IMR-90 (cell line): ENCODE results near the gene GYPE. TPM values are rescaled to one million over a fixed set of nuclear protein-coding genes. Genes with fewer than 3 reads are reported as not detected.

Experiments used
- ATAC-seq: fragments of 200-7000 bp; cut with Tn5 transposase; 2 replicates; pipeline ENCODE4 v1.9.1; 2020; ENCODE audit warnings: low read depth, mild to moderate bottlenecking, moderate library complexity
- BruUV-seq: library from RNA; stranded (reverse); fragments of 400-500 nt; replicated peaks from 2 replicates; lab custom pipeline; 2021; lab: Mats Ljungman, UMichigan
- CTCF ChIA-PET: fragments of 300-600 bp; formaldehyde crosslinking; extraction: SDS; loops from one replicate; lab custom pipeline; 2021; ENCODE audit warnings: antibody characterized with exemption; lab: Yijun Ruan, JAX
- POLR2A ChIA-PET: fragments of 300-600 bp; sonication (Branson Sonifier 250); formaldehyde crosslinking; loops from one replicate; lab custom pipeline; 2022; ENCODE audit warnings: antibody characterized with exemption; ENCODE audit not compliant: unreplicated experiment; lab: Charles Lee
- DNase-seq: peaks from one replicate; pipeline ENCODE4 v3.0.0; 2013
- H2AFZ ChIP-seq: replicated peaks from 2 replicates; pipeline ENCODE3; 2013; ENCODE audit warnings: low read length, mild to moderate bottlenecking; ENCODE audit not compliant: poor library complexity
- H2AK5ac ChIP-seq: 2 replicates; pipeline ENCODE4 v1.6.1; 2013; ENCODE audit warnings: low read depth, low read length, inconsistent platforms
- H2AK9ac ChIP-seq: replicated peaks from 2 replicates; pipeline ENCODE3; 2013; ENCODE audit warnings: mild to moderate bottlenecking, low read depth, low read length, moderate library complexity; ENCODE audit not compliant: poor library complexity
- H2BK120ac ChIP-seq: 2 replicates; pipeline ENCODE4 v1.6.1; 2013; ENCODE audit warnings: low read depth, low read length, inconsistent platforms
- H2BK15ac ChIP-seq: 3 replicates; pipeline ENCODE4 v1.6.1; 2013; ENCODE audit warnings: low read depth, low read length, inconsistent platforms
- H2BK20ac ChIP-seq: 2 replicates; pipeline ENCODE4 v1.6.1; 2013; ENCODE audit warnings: low read depth, mild to moderate bottlenecking, inconsistent platforms, low read length, moderate library complexity
- H2BK5ac ChIP-seq: 2 replicates; pipeline ENCODE4 v1.6.1; 2013; ENCODE audit warnings: mild to moderate bottlenecking, low read depth, low read length, inconsistent platforms; ENCODE audit not compliant: poor library complexity, severe bottlenecking
- H3K14ac ChIP-seq: replicated peaks from 2 replicates; pipeline ENCODE4 v1.6.1; 2013; ENCODE audit warnings: low read depth, low read length, inconsistent platforms
- H3K18ac ChIP-seq: 2 replicates; pipeline ENCODE4 v1.6.1; 2013; ENCODE audit warnings: low read depth, low read length, control low read depth
- H3K23ac ChIP-seq: 2 replicates; pipeline ENCODE4 v1.6.1; 2013; ENCODE audit warnings: low read depth, low read length, inconsistent platforms
- H3K27ac ChIP-seq: 2 replicates; pipeline ENCODE4 v1.5.1; 2013; ENCODE audit warnings: mild to moderate bottlenecking, control low read depth, low read length; ENCODE audit not compliant: insufficient read depth
- H3K27me3 ChIP-seq: 2 replicates; pipeline ENCODE4 v1.6.1; 2013; ENCODE audit warnings: low read length; ENCODE audit not compliant: control insufficient read depth, insufficient read depth
- H3K36me3 ChIP-seq: 2 replicates; pipeline ENCODE4 v1.6.1; 2013; ENCODE audit warnings: low read length, mixed read lengths; ENCODE audit not compliant: control insufficient read depth, insufficient read depth
- H3K4ac ChIP-seq: 2 replicates; pipeline ENCODE4 v1.6.1; 2013; ENCODE audit warnings: low read depth, low read length, inconsistent platforms
- H3K4me1 ChIP-seq: 2 replicates; pipeline ENCODE4 v1.6.1; 2013; ENCODE audit warnings: low read length, mixed read lengths; ENCODE audit not compliant: control insufficient read depth, insufficient read depth
- H3K4me2 ChIP-seq: 2 replicates; pipeline ENCODE4 v1.6.1; 2013; ENCODE audit warnings: low read depth, mild to moderate bottlenecking, control low read depth, low read length, moderate library complexity
- H3K4me3 ChIP-seq: 2 replicates; pipeline ENCODE4 v1.5.1; 2013; ENCODE audit warnings: low read depth, mild to moderate bottlenecking, control low read depth, low read length, moderate library complexity; ENCODE audit not compliant: insufficient read depth
- H3K56ac ChIP-seq: 2 replicates; pipeline ENCODE4 v1.6.1; 2013; ENCODE audit warnings: low read length, inconsistent platforms; ENCODE audit not compliant: insufficient read depth; ENCODE audit errors: extremely low read depth
- H3K79me1 ChIP-seq, 2 experiments: 2 replicates each; pipeline ENCODE4 v1.6.1; 2013; ENCODE audit warnings: low read length in 2 of 2, inconsistent platforms in 1 of 2, low read depth in 1 of 2
- H3K9ac ChIP-seq: 2 replicates; pipeline ENCODE4 v1.6.1; 2013; ENCODE audit warnings: low read depth, low read length, control low read depth
- H3K9me1 ChIP-seq: 2 replicates; pipeline ENCODE4 v1.6.1; 2013; ENCODE audit warnings: low read length, inconsistent platforms; ENCODE audit not compliant: insufficient read depth
- H3K9me3 ChIP-seq: 2 replicates; pipeline ENCODE4 v1.6.1; 2013; ENCODE audit warnings: low read length; ENCODE audit not compliant: control insufficient read depth, insufficient read depth
- H4K20me1 ChIP-seq: 2 replicates; pipeline ENCODE4 v1.6.1; 2013; ENCODE audit warnings: low read length, inconsistent platforms; ENCODE audit not compliant: insufficient read depth
- H4K5ac ChIP-seq: 2 replicates; pipeline ENCODE4 v1.6.1; 2013; ENCODE audit warnings: mild to moderate bottlenecking, low read depth, low read length, control low read depth
- H4K8ac ChIP-seq, 2 experiments: 2 replicates each; pipeline ENCODE4 v1.6.1; 2013; ENCODE audit warnings: low read depth in 2 of 2, low read length in 2 of 2, control low read depth in 1 of 2, inconsistent platforms in 1 of 2
- H4K91ac ChIP-seq: 2 replicates; pipeline ENCODE4 v1.6.1; 2013; ENCODE audit warnings: low read depth, low read length, inconsistent platforms; ENCODE audit not compliant: insufficient read depth
- CEBPB ChIP-seq: IDR thresholded peaks from 2 replicates; pipeline ENCODE4 v1.6.1; 2012; ENCODE audit warnings: low read depth, low read length, improper control_type of control experiment
- CHD1 ChIP-seq: IDR thresholded peaks from 2 replicates; pipeline ENCODE4 v1.6.1; 2012; ENCODE audit warnings: low read depth, low read length, improper control_type of control experiment
- FOS ChIP-seq: fragments of 150-350 bp; IDR thresholded peaks from 2 replicates; pipeline ENCODE4 v1.6.1; 2016; ENCODE audit warnings: low read depth, low read length
- MAFK ChIP-seq: IDR thresholded peaks from 2 replicates; pipeline ENCODE4 v1.6.1; 2012; ENCODE audit warnings: low read depth, low read length, improper control_type of control experiment
- MXI1 ChIP-seq: IDR thresholded peaks from 2 replicates; pipeline ENCODE4 v1.6.1; 2012; ENCODE audit warnings: low read depth, mild to moderate bottlenecking, low read length, moderate library complexity, borderline replicate concordance
- POLR2A ChIP-seq: IDR thresholded peaks from 2 replicates; pipeline ENCODE4 v1.6.1; 2012; ENCODE audit warnings: mild to moderate bottlenecking, low read depth, low read length
- RAD21 ChIP-seq: IDR thresholded peaks from 2 replicates; pipeline ENCODE4 v1.6.1; 2012; ENCODE audit warnings: low read length, improper control_type of control experiment
- RCOR1 ChIP-seq: IDR thresholded peaks from 2 replicates; pipeline ENCODE4 v1.6.1; 2012; ENCODE audit warnings: mild to moderate bottlenecking, low read length, improper control_type of control experiment; ENCODE audit not compliant: insufficient replicate concordance
- WGBS, 2 experiments: methylation state at CpG; one replicate each; pipeline versions ENCODE4 v1.1.5 to v1.1.7; 2013; ENCODE audit warnings: missing lambda C conversion rate in 2 of 2; ENCODE audit not compliant: insufficient read length in 1 of 2; ENCODE audit errors: extremely low coverage in 2 of 2; 5-methylcytosine and 5-hydroxymethylcytosine counted together
- dilution Hi-C: fragments of 300-500 bp; cut with HindIII; formaldehyde crosslinking; loops from one replicate; pipeline ENCODE4 v1.14.3; 2018; ENCODE audit warnings: low sequenced_read_pairs; ENCODE audit not compliant: unreplicated experiment
- in situ Hi-C: fragments of 300-500 bp; cut with MboI; formaldehyde crosslinking; loops from 3 replicates; pipeline ENCODE4 v1.14.3; 2019; ENCODE audit warnings: low sequenced_read_pairs, inconsistent platforms, mixed read lengths
- intact Hi-C: fragments of 100-400 bp; cut with micrococcal nuclease; formaldehyde crosslinking; loops from 2 replicates; pipeline ENCODE4 v1.10.0; 2022
- polyA plus RNA-seq, 3 experiments: library from polyadenylated mRNA; depleted of rRNA; stranded (reverse); fragments of >200 nt; gene quantifications; 2 replicates each; pipeline ENCODE4 v1.2.3, GENCODE V29; 2012; ENCODE audit warnings: low replicate concordance in 1 of 3
- total RNA-seq: library from RNA; depleted of rRNA; stranded (reverse); fragments of >200 nt; gene quantifications from 2 replicates; pipeline ENCODE4 v1.2.3, GENCODE V29; 2012
- TF ChIP-seq, protein P1 (sequence below): fragments of 150-350 bp; IDR thresholded peaks from 2 replicates; pipeline ENCODE4 v1.6.1; 2016; ENCODE audit warnings: low read depth, mild to moderate bottlenecking, low read length, moderate library complexity, borderline replicate concordance
- TF ChIP-seq, protein P2 (sequence below): fragments of 150-350 bp; IDR thresholded peaks from 2 replicates; pipeline ENCODE4 v1.6.1; 2017; ENCODE audit warnings: mild to moderate bottlenecking, antibody characterized with exemption, low read length, low read depth

Gene GYPE
- total and polyA plus RNA-seq, 2 of the 4 experiments (the other 2 are of a cell fraction): 0.36 to 0.54 TPM

- Histone ChIP-seq H3K9me3 (no peaks in the 10 kb centered on the region), H3K27ac (no peak overlapping the region), H4K91ac (no peak overlapping the region), H3K4ac (no peak overlapping the region), H3K4me1 (no peaks in the 10 kb centered on the region), H2AFZ (no peak overlapping the region), H2BK20ac (no peak overlapping the region), H4K8ac (no peak overlapping the region), H3K4me2 (no peak overlapping the region), H3K14ac (no peak overlapping the region), H3K36me3 (no peaks in the 10 kb centered on the region), H3K18ac (no peak overlapping the region), H3K4me3 (no peak overlapping the region), H3K79me1 (no peaks in the 10 kb centered on the region), H3K56ac (no peak overlapping the region), H3K9ac (no peak overlapping the region), H2BK15ac (no peak overlapping the region), H2AK5ac (no peak overlapping the region), H2AK9ac (no peak overlapping the region), H2BK5ac (no peak overlapping the region), H3K9me1 (no peaks in the 10 kb centered on the region), H4K5ac (no peak overlapping the region), H4K20me1 (no peaks in the 10 kb centered on the region), H2BK120ac (no peak overlapping the region), H3K23ac (no peak overlapping the region), H3K27me3 (no peaks in the 10 kb centered on the region)
- DNase-seq (no peak), ATAC-seq (no peak)
- ChIA-PET POLR2A (no interaction called here), CTCF (no interaction called here)
- intact Hi-C loops (no loop called here), dilution Hi-C loops (no loop called here), in situ Hi-C loops (no loop called here)
- no TSS peak for BruUV-seq
- no CpG with 5 or more reads among the region's 4 CpGs for WGBS, 2 experiments
- TF ChIP-seq RCOR1: no peak
- TF ChIP-seq MXI1: no peak
- TF ChIP-seq, protein P1, sequence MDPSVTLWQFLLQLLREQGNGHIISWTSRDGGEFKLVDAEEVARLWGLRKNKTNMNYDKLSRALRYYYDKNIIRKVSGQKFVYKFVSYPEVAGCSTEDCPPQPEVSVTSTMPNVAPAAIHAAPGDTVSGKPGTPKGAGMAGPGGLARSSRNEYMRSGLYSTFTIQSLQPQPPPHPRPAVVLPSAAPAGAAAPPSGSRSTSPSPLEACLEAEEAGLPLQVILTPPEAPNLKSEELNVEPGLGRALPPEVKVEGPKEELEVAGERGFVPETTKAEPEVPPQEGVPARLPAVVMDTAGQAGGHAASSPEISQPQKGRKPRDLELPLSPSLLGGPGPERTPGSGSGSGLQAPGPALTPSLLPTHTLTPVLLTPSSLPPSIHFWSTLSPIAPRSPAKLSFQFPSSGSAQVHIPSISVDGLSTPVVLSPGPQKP: no peak
- no peak for TF ChIP-seq CHD1
- no peak for TF ChIP-seq FOS
- TF ChIP-seq RAD21: no peak
- TF ChIP-seq MAFK: no peak
- TF ChIP-seq, protein P2, sequence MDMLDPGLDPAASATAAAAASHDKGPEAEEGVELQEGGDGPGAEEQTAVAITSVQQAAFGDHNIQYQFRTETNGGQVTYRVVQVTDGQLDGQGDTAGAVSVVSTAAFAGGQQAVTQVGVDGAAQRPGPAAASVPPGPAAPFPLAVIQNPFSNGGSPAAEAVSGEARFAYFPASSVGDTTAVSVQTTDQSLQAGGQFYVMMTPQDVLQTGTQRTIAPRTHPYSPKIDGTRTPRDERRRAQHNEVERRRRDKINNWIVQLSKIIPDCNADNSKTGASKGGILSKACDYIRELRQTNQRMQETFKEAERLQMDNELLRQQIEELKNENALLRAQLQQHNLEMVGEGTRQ: no peak
- TF ChIP-seq POLR2A: no peak
- TF ChIP-seq CEBPB: no peak
Observed at GRCh38 chr4:143882892-143883291, 22.5 kb downstream of the GYPE start.
